K562 (cell line): Measurements from ENCODE around the gene NUDT1. TPM values are rescaled to one million over a fixed set of nuclear protein-coding genes. Genes with fewer than 3 reads are reported as not detected.
A peak's percentile ranks its signal among the peaks of the same experiment; 100 is the strongest.
"Not testable (repeated sequence)": the region's sequence is repeated elsewhere in the genome, so short reads cannot be mapped to it uniquely, and the experiment has no call there.

Experiments
- ATAC-seq: fragments of 200-7000 bp; cut with Tn5 transposase; 3 replicates; pipeline ENCODE4 v1.9.1; 2020; ENCODE audit warnings: moderate library complexity
- BruUV-seq: library from RNA; stranded (reverse); fragments of 400-500 nt; replicated peaks from 2 replicates; lab custom pipeline; 2021; lab: Mats Ljungman, UMichigan
- CTCF ChIA-PET: fragments of 300-600 bp; formaldehyde crosslinking; extraction: SDS; loops from one replicate; lab custom pipeline; 2021; ENCODE audit warnings: low intra/inter-chr PET ratio; lab: Yijun Ruan, JAX
- POLR2A ChIA-PET: fragments of 300-600, 350-650 bp; sonication (Branson Sonifier 250); formaldehyde crosslinking; extraction: SDS; loops from one replicate; lab custom pipeline; 2021; ENCODE audit warnings: antibody characterized with exemption, inconsistent platforms; lab: Yijun Ruan, JAX
- DNase-seq, 4 experiments: peaks; one replicate each; pipeline versions ENCODE4 v3.0.0 to v3.0.0-alpha.2; 2011 to 2018; ENCODE audit warnings: low spot score in 3 of 4, mixed read lengths in 3 of 4; ENCODE audit errors: extremely low read depth in 1 of 4
- FAIRE-seq: peaks from 2 replicates; lab custom pipeline; 2011; peaks lifted over from hg19 to GRCh38; lab: Jason Lieb, UNC
- H2AFZ ChIP-seq: 2 replicates; pipeline ENCODE4 v1.6.0; 2011; ENCODE audit warnings: low read depth, low read length, control low read depth, inconsistent platforms
- H3K27ac ChIP-seq: fragments of 200-600 bp; 3 replicates; pipeline ENCODE4 v1.8.0; 2011; ENCODE audit warnings: low read depth, mild to moderate bottlenecking, control low read depth, inconsistent platforms, low read length, moderate library complexity, mixed read lengths; ENCODE audit errors: extremely low read depth
- H3K27me3 ChIP-seq, 2 experiments: fragments of 300-600 bp in 1 of 2; 2 replicates in 1 of 2; 3 replicates in 1 of 2; pipeline versions ENCODE4 v1.6.0 to v1.8.0; 2011; ENCODE audit warnings: inconsistent platforms in 2 of 2, low read length in 2 of 2, mild to moderate bottlenecking in 1 of 2, mixed read lengths in 1 of 2, moderate library complexity in 1 of 2; ENCODE audit not compliant: control insufficient read depth in 2 of 2, insufficient read depth in 2 of 2
- H3K36me3 ChIP-seq: fragments of 300-600 bp; 3 replicates; pipeline ENCODE4 v1.8.0; 2011; ENCODE audit warnings: mild to moderate bottlenecking, low read length, inconsistent platforms; ENCODE audit not compliant: control insufficient read depth, insufficient read depth
- H3K4me1 ChIP-seq, 2 experiments: fragments of 200-600 bp in 1 of 2; replicated peaks in 1 of 2; 2 replicates in 1 of 2; 3 replicates in 1 of 2; pipeline versions ENCODE4 v1.5.1 to v1.8.0; 2011; ENCODE audit warnings: inconsistent platforms in 2 of 2, low read length in 2 of 2, mild to moderate bottlenecking in 1 of 2, mixed read lengths in 1 of 2, moderate library complexity in 1 of 2; ENCODE audit not compliant: control insufficient read depth in 2 of 2, insufficient read depth in 2 of 2
- H3K4me2 ChIP-seq: 2 replicates; pipeline ENCODE4 v1.6.1; 2011; ENCODE audit warnings: low read length, control low read depth, inconsistent platforms, mixed read lengths; ENCODE audit not compliant: insufficient read depth
- H3K4me3 ChIP-seq: fragments of 200-600 bp; sonication (generic), shearing (Covaris generic); 2 replicates; pipeline ENCODE4 v1.5.1; 2016; ENCODE audit warnings: control low read depth, inconsistent platforms
- H3K79me2 ChIP-seq: fragments of 200-600 bp; 3 replicates; pipeline ENCODE4 v1.8.0; 2011; ENCODE audit warnings: low read length, inconsistent platforms; ENCODE audit not compliant: control insufficient read depth, insufficient read depth
- H3K9ac ChIP-seq, 2 experiments: 2 replicates each; pipeline versions ENCODE4 v1.6.0 to v1.6.1; 2011; ENCODE audit warnings: low read depth in 2 of 2, low read length in 2 of 2, control low read depth in 1 of 2, inconsistent platforms in 1 of 2, mild to moderate bottlenecking in 1 of 2, mixed read lengths in 1 of 2; ENCODE audit not compliant: insufficient read depth in 1 of 2
- H3K9me1 ChIP-seq: one replicate; pipeline ENCODE4 v1.6.0; 2011; ENCODE audit warnings: inconsistent platforms, mild to moderate bottlenecking, low read length, moderate library complexity; ENCODE audit not compliant: control insufficient read depth, insufficient read depth
- H3K9me3 ChIP-seq: replicated peaks from 2 replicates; pipeline ENCODE4 v1.5.1; 2011; ENCODE audit warnings: low read depth, low read length, inconsistent platforms; ENCODE audit not compliant: control insufficient read depth, insufficient read depth
- H4K20me1 ChIP-seq: replicated peaks from 2 replicates; pipeline ENCODE4 v1.6.1; 2011; ENCODE audit warnings: low read length, inconsistent platforms, mixed read lengths; ENCODE audit not compliant: control insufficient read depth, insufficient read depth
- ZBTB40 ChIP-seq, 2 experiments: fragments of 450-650 bp in 1 of 2; sonication (generic) in 1 of 2; formaldehyde crosslinking in 1 of 2; IDR thresholded peaks; 2 replicates each; pipeline versions ENCODE4 v1.7.1 to v1.9.0; 2016 to 2022; ENCODE audit warnings: inconsistent platforms in 1 of 2, mild to moderate bottlenecking in 1 of 2, missing genetic modification reagents in 1 of 2
- WGBS: fragments of 100-300 bp; shearing (Covaris generic); methylation state at CpG from one replicate; pipeline ENCODE4 v1.1.6; 2016; ENCODE audit warnings: low coverage, mixed read lengths; ENCODE audit not compliant: insufficient coverage; ENCODE audit errors: missing lambda C conversion rate; 5-methylcytosine and 5-hydroxymethylcytosine counted together
- in situ Hi-C: fragments of 300-500 bp; cut with MboI; formaldehyde crosslinking; loops from 4 replicates; pipeline ENCODE4 v1.15.0; 2018; ENCODE audit warnings: inconsistent platforms, mixed read lengths
- intact Hi-C: fragments of 100-400 bp; cut with micrococcal nuclease; formaldehyde crosslinking; loops from 2 replicates; pipeline ENCODE4 v1.14.2; 2022
- polyA plus RNA-seq, 8 experiments: library from polyadenylated mRNA; depleted of rRNA in 4 of 8; stranded (reverse) in 5 of 8; unstranded in 3 of 8; fragments of >200 nt; fragmentation: Nextera tagmentation in 2 of 8; fragmentation: Illumina TruSeq in 1 of 8; extraction: Ambion mirVana in 2 of 8; extraction: Trizol in 1 of 8; gene quantifications; 2 replicates each; pipeline versions ENCODE4 v1.2.1 to v1.2.3, GENCODE V29; 2011 to 2014; ENCODE audit warnings: inconsistent platforms in 1 of 8, missing spikeins in 1 of 8
- total RNA-seq, 7 experiments: library from RNA; depleted of rRNA in 6 of 7; stranded (reverse); fragments of >200 nt in 6 of 7; fragmentation: Illumina TruSeq in 2 of 7; extraction: Trizol in 2 of 7; gene quantifications; 2 replicates each; pipeline versions ENCODE4 v1.2.1 to v1.2.3, GENCODE V29; 2011 to 2021; ENCODE audit warnings: low replicate concordance in 1 of 7

NUDT1 gene
- total and polyA plus RNA-seq, 9 of the 15 experiments (the other 6 are each of a cell fraction or from before 2014, with no cell fraction given): 5.3 to 73.3 (median 29.6) TPM

DNA sequence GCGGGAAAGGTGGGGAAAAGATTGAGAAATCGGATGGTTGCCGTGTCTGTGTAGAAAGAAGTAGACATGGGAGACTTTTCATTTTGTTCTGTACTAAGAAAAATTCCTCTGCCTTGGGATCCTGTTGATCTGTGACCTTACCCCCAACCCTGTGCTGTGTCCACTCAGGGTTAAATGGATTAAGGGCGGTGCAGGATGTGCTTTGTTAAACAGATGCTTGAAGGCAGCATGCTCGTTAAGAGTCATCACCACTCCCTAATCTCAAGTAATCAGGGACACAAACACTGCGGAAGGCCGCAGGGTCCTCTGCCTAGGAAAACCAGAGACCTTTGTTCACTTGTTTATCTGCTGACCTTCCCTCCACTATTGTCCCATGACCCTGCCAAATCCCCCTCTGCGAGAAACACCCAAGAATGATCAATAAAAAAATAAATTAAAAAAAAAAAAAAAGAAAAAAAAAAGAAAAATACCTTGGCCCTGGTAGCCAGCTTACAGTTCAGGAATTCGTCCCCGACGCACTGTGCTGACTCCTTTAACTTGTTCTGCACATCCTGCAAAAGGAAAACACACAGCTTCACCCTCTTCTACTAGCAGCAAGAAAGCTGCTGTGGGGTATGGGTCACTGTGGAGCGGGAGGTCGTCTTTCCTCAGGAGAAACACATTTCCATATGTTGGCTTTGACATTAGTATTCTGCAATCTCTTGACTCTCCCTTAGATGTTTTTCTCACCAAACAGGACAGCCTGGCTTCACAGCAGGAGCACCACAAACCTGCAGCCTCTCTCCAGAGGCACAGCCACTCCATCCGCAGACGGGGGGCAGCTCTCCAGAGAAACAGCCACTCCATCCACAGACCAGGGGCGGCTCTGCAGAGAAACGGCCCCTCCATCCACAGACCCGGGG is 27.3 kb downstream of the NUDT1 start:
- DNase-seq; H4K20me1 ChIP-seq; H3K4me1 ChIP-seq; H3K4me3 ChIP-seq; H3K27me3 ChIP-seq; ATAC-seq; H3K9me1 ChIP-seq; FAIRE-seq; in situ Hi-C loops; intact Hi-C loops; H3K9me3 ChIP-seq; H3K27ac ChIP-seq; H3K4me2 ChIP-seq; H3K79me2 ChIP-seq; H2AFZ ChIP-seq; TF ChIP-seq ZBTB40 (CRISPR knock-in tag; IDR thresholded peaks at IDR 0.05): not testable (repeated sequence)
- TSS peak; percentile 34 for BruUV-seq
- Histone ChIP-seq H3K9ac (peak overlapping the region in 1 of 2 experiments; percentile 61; a peak in 1 of 4 replicates), H3K36me3 (peaks cover 29% of the 10 kb centered on the region; the same call in 2 of the 3 replicates)
- POLR2A ChIA-PET: interaction anchor here (0.9 kb wide), 1 partner anchor 8 kb away, joined by 4 read pairs; no protein-coding TSS in a partner anchor
- WGBS: 53% methylated on average over 5 of the region's 18 CpGs
- CTCF ChIA-PET: interaction anchor here (0.7 kb wide), 1 partner anchor 1060 kb away, joined by 4 read pairs; no protein-coding TSS in a partner anchor
- 0 out of 2 replicates have a peak, but pooled peaks have one; percentile 59 for TF ChIP-seq ZBTB40 (IDR thresholded peaks at IDR 0.05)
